Limb (tissue), 2 donors: ENCODE measurements around the gene APBB2.

Source experiments
- DNase-seq, 2 donors: peaks; one replicate each; pipeline ENCODE4 v3.0.0-alpha.2; 2016; ENCODE audit errors: extremely low spot score in 2 of 2

APBB2 gene

GRCh38 chr4:41196633-41197332, 17.6 kb downstream of the APBB2 start:
- no peak for DNase-seq

GRCh38 chr4:41192136-41192535, 22.2 kb downstream of the APBB2 start:
- DNase-seq: no peak

DNA sequence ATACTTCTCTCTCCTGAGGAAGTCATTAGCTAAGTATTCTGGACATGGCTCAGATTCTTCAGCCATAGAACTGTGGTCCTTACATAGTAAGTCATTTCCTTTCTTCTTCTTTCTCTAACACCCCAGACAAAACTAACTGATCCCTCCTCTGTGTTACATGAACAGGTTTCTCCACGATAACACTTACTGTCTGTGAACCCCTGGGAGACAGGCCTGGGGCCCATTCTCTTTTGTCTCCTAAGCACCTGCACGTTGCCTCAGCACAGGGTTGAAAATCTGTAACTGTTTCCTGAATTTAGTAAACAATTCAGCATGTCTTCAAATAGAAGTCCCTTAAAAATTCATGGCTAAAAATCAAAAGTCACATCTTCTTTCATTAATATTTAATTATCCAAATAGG, 24.7 kb downstream of the APBB2 start:
- no peak for DNase-seq

GRCh38 chr4:41189076-41189475, 25.3 kb downstream of the APBB2 start:
- no peak for DNase-seq

- no peak for DNase-seq
Measured at GRCh38 chr4:41185614-41186592, 28.4 kb downstream of the APBB2 start.

- DNase-seq: no peak
Measured at GRCh38 chr4:41184009-41184408, 30.3 kb downstream of the APBB2 start.

- DNase-seq: no peak
Measured at GRCh38 chr4:41183021-41183553, 31.3 kb downstream of the APBB2 start.

DNA sequence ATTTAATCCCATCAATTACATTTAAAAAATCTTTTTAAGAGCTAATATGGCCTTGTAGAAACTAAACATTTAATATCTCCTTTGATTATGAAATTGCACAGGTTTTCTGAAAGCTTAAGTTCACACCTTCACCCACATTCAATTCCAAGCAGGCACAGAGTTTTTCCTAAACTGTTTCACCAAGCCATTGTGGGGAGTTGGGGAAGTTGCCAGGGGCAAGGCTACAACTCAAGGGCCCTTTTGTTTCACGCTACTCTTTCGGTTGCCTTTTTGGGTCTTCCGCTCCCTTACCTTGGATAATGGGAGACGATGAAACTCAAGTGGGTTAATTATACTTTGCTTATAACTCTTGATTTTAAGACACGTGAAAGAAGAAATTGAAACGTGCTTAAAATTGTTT, 33.3 kb downstream of the APBB2 start:
- DNase-seq: no peak

- DNase-seq: no peak
Measured at GRCh38 chr4:41179498-41180195, 34.7 kb downstream of the APBB2 start.

DNA sequence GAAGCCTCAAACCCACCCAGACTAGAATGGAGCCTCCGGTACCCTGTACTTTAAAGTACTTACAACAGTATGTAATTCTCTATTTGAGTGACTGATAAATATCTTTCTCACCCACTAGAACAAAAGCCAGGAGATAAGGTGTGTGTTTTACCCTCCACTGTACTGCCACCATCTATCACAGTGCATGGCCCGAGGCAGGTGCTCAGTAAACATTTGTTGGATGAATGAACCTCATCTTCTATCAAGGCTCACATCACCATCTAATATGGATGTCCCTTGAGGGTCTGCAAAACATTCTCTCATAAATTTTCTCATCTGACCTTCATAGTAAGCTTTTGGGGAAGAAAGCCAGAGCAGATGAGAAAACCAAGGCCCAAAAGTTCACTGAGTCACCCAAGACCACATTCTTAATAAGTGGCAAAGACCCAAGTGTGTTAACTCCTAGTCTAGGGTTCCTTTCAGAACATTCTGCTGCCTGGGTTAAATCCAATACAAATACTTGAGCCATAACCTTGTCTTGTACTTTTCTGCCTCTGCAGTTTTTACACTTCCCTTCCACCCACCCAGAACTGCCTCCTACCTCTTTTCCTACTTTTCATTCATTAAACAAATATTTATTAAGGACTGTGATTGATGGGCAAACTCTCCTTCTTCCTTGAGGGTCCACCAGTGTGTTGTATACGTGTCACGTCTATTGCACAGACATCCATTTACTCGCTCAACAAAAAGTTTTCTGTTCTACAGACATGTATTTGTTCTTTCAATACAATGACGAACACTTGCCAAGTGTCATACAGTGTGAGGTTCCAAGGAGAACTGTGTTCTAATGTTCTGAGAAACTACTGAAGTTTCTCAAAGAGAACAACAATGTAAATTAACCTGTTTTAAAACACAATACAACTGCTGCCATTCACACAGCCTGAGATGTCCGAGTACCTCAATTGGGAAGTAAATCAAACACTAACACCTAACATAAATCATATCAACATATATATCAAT, 35.7 kb downstream of the APBB2 start:
- no peak for DNase-seq

DNA sequence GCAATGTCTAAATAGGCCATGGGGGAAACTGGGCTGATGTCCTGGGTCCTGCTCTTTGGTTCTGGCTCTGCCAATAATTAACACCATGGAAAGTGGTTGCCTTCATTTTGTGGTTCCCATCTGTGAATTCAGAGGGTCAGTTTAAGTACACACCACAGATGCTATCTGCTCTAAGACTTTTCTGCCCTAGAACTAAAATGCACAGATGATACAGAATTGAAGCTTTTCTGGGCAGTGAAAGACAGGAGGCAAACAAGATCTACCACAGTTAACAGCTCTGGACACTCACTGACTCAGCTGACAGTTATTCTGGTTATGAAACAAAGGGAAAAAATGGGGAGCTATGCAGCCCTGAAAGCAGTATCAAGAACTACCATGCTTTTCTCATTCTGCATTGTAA, 37.3 kb downstream of the APBB2 start:
- no peak for DNase-seq

DNA sequence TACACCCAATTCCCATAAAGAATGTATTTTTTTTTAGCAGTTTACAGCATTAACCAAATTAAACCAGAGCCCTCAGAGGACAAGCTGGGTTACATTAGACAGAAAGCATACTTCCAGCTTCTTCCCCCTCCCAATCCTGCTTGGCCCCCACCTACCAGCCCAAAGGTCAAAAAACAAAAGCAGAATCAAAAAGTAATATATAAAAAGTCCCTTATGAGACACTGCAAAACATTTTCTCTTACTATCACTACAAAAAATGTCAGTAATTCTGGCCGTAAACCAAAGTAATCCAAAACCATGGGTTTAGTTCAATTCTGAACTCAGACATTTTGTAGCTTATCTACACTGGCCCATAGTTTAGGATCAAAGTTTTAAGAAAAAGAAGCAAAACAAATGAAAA, 38.0 kb downstream of the APBB2 start:
- no peak for DNase-seq

DNA sequence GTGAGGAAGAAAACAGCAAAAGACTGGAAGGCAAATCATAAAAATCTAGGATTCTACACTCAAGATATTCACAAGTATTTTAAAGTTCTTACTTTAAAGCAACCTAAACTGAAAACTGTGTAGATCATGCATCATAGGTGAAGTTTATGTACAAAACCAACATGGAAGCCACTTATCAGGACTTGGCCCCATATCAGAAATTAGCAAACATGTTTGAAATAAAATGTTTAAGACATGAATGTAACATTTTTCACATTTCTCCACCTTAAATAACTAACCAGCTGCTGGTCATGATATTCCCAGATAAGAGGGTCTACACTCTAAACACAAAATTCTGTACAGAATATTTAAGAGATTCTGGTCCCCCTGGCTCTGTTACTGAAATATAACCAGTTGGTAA, 38.5 kb downstream of the APBB2 start:
- no peak for DNase-seq

- DNase-seq: no peak
Measured at GRCh38 chr4:41174444-41174843, 39.9 kb downstream of the APBB2 start.

- no peak for DNase-seq
Measured at GRCh38 chr4:41172786-41173185, 41.6 kb downstream of the APBB2 start.

DNA sequence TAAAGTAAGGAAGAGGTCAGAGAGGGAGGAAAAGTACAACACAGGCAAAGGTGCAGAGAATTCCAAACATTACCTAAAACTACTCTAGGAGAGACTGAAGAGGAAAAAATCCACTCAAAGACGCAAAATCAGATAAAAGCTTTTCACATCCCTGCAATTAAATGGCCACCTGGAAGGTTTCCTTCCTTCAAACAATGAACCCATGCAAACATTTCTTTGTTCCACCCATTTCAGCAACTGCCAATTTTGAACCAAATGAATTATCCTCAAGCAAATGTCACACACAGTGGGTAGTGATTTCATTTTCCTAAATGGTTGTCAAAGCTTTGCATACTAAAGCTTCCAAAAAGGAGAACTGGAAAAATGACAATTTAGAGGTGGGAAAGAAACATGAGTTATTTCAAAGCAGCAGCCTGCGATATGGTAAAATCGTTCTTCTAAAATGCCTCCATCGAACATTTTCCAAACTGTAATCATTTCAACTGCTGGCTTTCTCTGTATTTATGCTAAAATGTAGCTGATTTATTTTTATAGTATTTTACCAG, 45.0 kb downstream of the APBB2 start:
- no peak for DNase-seq

- no peak for DNase-seq
Measured at GRCh38 chr4:41167191-41167590, 47.2 kb downstream of the APBB2 start.

DNA sequence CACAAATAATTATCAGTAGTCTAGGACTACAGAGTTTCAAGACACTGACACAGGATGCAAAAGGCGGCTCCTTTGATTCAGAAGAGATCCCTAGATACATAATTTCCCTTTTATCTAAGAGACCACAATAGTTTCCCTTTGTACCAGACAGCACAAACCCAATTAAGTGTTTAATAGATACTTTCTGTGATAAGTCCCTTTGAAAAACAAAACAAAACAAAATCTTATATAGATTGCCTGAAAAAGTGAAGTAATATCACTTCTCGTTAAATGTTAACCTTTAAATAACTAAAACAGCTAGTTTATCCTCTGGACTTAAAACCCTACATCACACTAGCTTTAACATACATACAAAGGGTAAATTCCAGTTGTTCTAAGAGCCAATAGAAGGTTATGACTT, 49.9 kb downstream of the APBB2 start:
- DNase-seq: no peak

GRCh38 chr4:41161355-41161754, 53.0 kb downstream of the APBB2 start:
- DNase-seq: no peak

DNA sequence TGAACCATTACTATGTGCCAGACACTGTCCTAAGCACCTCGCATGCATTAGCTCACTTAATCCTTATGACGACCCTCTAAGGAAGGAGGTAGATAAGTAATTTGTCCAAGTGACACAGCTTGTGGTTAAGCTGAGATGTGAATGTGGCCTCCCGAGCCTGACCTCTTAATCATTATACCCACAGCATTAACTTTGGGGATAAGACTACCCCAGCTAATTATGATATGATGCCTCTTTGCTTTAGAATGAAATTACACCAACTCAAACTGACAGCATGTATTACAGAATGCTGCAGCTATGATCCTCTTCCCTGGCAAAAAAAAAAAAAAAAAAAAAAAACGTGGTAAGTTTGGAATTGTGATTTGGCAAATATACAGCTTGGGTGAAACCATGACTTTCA, 53.5 kb downstream of the APBB2 start:
- no peak for DNase-seq
